Activated CD4-positive, alpha-beta T cell treated with anti-CD3 and anti-CD28 coated beads, Interleukin-2, Interleukin-6, amounts not matched to agents 100 ng/mL and 50 ng/mL, durations not matched to agents 16 hours and 8 hours (primary cell): ENCODE data around the gene EPS8L2.
"Not testable (repeated sequence)": the region's sequence is repeated elsewhere in the genome, so short reads cannot be mapped to it uniquely, and the experiment has no call there.

ENCODE experiments used
- DNase-seq: peaks from one replicate; pipeline ENCODE4 v3.0.0-alpha.2; 2020

The EPS8L2 gene

GRCh38 chr11:726278-727220, 20.5 kb downstream of the EPS8L2 start:
- DNase-seq, result peak; percentile 51

- DNase-seq, result no peak
Measured at GRCh38 chr11:727281-727701, 21.3 kb downstream of the EPS8L2 start.

GRCh38 chr11:727859-728748, 22.1 kb downstream of the EPS8L2 start:
- DNase-seq, result peak; percentile 84

GRCh38 chr11:728901-729491, 23.0 kb downstream of the EPS8L2 start:
- DNase-seq, result no peak

- no peak for DNase-seq
Measured at GRCh38 chr11:729492-730074, 23.6 kb downstream of the EPS8L2 start.

GRCh38 chr11:733072-733471, 27.0 kb downstream of the EPS8L2 start:
- no peak for DNase-seq

GRCh38 chr11:734541-734940, 28.5 kb downstream of the EPS8L2 start:
- DNase-seq, result not testable (repeated sequence)

- DNase-seq, result no peak
Measured at GRCh38 chr11:737366-737765, 31.3 kb downstream of the EPS8L2 start.

- not testable (repeated sequence) for DNase-seq
Measured at GRCh38 chr11:737899-738298, 31.9 kb downstream of the EPS8L2 start.

GRCh38 chr11:742156-742546, 36.1 kb downstream of the EPS8L2 start:
- no peak for DNase-seq

- DNase-seq, result no peak
Measured at GRCh38 chr11:742571-743201, 36.7 kb downstream of the EPS8L2 start.

GRCh38 chr11:745428-745827, 39.4 kb downstream of the EPS8L2 start:
- DNase-seq, result no peak

- peak; percentile 48 for DNase-seq
Measured at GRCh38 chr11:746289-747157, 40.5 kb downstream of the EPS8L2 start.

- peak; percentile 95 for DNase-seq
Measured at GRCh38 chr11:747158-748006, 41.4 kb downstream of the EPS8L2 start, which contains the start of gene TALDO1. Gene TALDO1 (plus strand): TSS chr11:747464. CDS start chr11:747482, 18 bp downstream.

GRCh38 chr11:748007-748359, 42.0 kb downstream of the EPS8L2 start:
- DNase-seq, result no peak

- DNase-seq, result no peak
Measured at GRCh38 chr11:749731-750130, 43.7 kb downstream of the EPS8L2 start.

- no peak for DNase-seq
Measured at GRCh38 chr11:760236-760635, 54.2 kb downstream of the EPS8L2 start.

- DNase-seq, result no peak
Measured at GRCh38 chr11:761526-762108, 55.6 kb downstream of the EPS8L2 start.

GRCh38 chr11:762421-763072, 56.5 kb downstream of the EPS8L2 start:
- DNase-seq, result peak; percentile 35
